Measurements from ENCODE around the gene CRLF2.
"Not testable (repeated sequence)": the region's sequence is repeated elsewhere in the genome, so short reads cannot be mapped to it uniquely, and the experiment has no call there.

CRLF2 gene

DNA sequence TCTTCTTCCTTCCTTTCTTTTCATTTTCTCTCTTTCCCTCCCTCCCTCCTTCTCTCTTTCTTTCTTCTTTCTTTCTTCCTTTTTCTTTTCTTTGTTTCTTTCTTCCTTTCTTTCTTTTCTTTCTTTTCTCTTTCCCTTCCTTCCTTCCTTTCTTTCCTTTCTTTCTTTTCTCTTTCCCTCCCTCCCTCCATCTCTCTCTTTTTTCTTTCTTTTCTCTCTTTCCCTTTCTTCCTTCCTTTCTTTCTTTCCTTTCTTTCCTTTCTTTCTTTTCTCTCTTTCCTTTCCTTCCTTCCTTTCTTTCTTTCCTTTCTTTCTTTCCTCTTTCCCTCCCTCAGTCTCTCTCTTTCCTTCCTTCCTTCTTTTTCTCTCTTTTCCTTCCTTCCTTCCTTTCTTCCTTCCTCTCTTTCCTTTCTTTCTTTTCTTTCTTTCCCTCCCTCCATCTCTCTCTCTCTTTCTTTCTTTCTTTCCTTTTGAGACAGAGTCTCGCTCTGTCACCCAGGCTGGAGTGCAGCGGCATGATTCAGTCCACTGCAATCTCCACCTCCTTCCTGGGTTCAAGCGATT, 44.4 kb downstream of the CRLF2 start:
- DNase-seq (ENCODE audit: low read depth in 2 of 2), result no peak

DNA sequence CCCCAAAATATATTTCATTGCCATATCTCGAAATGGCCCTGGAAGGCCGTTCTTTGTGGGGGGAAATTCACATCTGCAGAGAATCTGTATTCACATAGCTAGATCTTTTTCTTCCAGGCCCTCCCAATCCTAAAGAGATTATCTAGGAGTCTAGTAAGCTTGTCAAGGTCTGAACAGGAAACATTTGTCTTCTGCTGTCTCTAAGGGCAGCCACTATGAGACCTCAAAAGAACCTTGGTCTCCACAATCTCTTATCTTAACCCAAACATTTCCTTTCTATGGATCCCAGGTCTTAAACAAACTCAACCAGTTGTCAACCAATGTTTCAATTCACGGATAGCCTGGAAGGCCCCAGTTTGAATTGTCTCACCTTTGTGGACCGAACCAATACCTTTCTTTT, 45.0 kb downstream of the CRLF2 start:
- DNase-seq (ENCODE audit: low read depth in 2 of 2), result no peak

DNA sequence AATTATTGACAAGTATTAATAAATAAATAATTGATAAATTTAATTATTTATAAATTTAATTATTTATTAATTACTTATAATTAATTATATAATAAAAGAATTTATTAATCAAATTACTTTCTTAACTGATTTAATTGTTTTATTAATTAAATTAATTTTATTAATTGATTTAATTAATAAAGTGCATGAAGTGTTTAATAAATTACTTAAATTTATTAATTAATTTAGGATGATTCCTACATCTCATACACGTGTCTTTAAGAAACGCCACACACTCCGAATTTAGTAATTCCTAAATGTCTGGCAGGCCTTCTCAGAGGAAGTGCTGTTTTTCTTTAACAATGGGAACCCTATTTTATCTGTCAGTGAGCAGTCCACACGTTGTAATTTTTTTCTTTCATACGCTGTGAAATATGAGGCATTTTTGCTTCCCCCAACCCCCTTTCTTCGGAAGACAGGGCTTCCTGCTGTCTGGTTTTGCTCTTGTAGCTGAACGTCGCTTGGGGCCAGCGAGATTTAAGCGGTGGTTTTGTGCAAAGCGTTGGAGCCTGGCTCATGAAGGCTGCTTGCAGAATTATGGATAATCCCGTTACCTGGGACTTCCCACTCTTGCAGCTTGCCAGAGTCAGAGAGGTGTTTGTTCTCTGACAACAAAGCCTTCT, 46.8 kb downstream of the CRLF2 start:
- no peak for DNase-seq (ENCODE audit: low read depth in 2 of 2)

DNA sequence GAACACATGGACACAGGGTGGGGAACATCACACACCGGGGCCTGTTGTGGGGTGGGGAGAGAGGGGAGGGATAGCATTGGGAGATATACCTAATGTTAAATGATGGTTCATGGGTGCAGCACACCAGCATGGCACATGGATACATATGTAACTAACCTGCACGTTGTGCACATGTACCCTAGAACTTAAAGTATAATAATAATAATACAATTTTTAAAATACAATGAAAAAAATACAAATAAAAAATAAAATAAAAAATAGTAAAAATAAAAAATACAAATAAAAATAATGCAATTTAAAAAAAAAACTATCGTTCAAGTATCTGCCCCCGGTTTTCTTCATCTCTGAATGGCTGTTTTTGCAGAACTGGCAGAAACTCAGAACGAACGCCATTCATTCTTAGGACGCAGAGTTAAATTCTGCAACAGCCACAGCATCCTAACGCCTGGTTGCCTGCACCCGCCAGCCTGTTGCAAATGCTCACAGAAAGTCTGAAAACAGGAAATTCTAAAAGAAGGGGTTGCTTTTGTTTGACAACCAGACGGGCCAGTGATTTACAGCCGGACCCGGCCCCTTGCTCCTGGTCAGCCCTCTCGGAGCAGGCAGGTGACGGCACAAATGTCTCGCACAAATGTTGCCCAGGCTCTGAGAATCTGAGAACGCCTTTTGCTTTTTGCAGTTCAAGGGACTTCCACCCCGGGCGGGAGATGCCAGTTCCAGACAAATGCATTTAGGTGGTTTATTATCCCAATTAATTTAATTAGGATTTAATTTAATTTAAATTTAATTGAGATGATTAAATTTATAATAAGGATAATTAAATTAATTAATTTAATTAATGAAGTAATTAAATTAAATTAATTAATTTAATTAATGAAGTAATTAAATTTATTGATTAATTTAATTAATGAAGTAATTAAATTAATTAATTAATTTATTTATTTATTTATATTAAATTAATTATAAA, 47.8 kb downstream of the CRLF2 start:
- no peak for DNase-seq (ENCODE audit: low read depth in 2 of 2)

DNA sequence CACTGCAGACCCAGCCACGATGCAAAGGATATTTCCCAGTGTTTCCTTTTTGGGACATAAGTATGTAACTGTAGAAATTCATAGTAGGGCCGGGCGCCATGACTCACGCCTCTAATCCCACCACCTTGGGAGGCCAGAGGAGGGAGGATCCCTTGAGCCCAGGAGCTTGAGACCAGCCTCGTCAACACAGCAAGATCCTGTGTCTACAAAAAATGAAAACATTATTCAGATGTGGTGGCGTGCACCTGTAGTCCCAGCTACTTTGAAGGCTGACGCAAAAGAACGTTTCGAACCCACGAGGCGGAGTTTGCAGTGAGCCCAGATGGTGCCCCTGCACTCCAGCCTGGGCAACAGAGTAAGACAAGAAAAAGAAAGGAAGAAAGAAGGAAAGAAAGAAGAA, 49.2 kb downstream of the CRLF2 start:
- no peak for DNase-seq (ENCODE audit: low read depth in 2 of 2)

DNA sequence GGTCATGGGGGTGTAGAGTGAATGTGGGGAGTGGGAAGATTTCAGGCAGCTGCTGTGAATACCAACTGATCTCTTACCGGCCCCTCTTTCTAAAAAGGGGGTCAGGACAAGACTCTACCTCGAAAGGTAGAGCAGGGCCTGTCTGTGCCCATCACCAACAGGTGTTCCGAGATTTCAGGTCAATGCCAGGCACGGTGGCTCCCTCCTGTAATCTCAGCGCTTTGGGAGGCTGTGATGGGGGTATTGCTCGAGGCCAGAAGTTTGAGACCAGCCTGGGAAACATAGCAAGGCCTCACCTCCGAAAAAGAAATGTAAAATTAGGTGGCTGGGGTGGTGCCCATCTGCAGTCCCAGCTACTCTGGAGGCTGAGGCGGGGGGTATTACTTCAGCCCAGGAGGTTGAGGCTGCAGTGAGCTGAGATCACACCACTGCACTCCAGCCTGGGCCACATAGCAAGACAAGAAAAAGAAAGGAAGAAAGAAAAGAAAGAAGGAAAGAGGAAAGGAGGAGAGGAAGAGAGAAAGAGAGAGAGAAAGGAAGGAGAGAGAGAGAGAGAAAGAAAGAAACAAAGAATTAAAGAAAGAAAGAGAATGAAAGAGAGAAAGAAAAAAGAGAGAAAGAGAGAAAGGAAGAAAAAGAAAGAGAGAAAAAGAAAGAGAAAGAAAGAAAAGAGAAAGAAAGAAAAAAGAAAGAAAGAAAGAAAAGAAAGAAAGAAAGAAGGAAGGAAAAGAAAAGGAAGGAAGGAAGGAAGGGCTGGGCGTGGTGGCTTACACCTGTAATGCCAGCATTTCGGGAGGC, 50.1 kb downstream of the CRLF2 start:
- DNase-seq (ENCODE audit: low read depth in 2 of 2), result no peak

DNA sequence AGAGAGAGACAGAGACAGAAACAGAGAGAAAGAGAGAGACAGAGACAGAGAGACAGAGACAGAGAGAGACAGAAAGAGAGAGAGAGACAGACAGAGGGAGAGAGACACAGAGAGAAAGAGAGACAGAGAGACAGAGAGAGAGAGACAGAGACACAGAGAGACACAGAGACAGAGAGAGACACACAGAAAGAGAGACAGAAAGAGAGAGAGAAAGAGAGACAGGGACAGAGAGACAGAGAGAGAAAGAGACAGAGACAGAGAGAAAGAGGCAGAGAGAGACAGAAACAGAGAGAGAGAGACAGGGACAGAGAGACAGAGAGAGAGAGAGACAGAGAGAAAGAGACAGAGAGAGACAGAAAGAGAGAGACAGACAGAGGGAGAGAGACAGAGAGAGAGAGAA, 52.9 kb downstream of the CRLF2 start:
- no peak for DNase-seq (ENCODE audit: low read depth in 2 of 2)

DNA sequence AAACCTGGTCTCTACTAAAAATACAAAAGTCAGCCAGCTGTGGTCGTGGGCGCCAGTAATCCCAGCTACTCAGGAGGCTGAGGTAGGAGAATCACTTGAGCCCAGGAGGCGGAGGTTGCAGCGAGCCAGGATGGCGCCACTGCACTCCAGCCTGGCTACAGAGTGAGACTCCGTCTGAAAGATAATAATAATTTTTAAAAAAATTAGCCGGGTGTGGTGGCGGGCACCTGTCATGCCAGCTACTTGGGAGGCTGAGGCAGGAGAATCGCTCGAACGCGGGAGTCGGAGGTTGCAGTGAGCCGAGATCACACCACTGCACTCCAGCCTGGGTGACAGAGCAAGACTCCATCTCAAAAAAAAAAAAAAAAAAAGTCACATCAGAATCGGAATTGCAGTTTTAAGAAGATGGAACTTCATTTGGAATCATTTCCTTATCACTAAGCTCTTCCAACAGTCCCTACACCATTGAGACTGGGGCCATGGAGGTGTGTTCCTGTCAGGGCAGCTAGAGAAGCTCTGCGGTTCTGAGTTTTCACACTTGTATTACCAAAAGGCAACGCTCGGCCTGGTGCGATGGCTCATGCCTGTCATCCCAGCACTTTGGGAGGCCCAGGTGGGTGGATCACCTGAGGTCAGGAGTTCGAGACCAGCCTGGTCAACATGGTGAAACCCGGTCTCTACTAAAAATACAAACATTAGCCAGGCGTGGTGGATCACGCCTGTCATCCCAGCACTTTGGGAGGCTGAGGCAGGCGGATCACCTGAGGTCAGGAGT, 55.6 kb downstream of the CRLF2 start:
- DNase-seq (ENCODE audit: low read depth in 2 of 2), result not testable (repeated sequence)

DNA sequence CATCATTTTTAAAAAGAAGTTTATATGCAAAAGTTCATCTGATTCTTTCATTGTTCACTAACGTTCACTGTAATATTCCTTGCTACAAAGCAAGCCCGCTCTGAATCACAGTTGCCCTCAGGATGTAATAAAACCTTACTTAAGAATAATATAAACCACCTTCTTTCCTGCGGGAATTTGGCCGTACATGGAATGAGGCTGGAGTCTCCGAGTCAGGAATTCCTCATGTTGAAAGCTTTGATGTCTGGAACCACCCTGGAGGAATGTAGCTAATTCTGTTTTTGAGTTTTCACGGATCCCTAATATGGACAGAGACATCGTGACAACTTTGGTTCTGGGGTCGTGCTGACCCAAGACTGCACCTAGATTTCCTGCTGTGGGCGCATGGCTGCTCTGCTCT, 58.5 kb downstream of the CRLF2 start:
- DNase-seq (ENCODE audit: low read depth in 2 of 2), result no peak

DNA sequence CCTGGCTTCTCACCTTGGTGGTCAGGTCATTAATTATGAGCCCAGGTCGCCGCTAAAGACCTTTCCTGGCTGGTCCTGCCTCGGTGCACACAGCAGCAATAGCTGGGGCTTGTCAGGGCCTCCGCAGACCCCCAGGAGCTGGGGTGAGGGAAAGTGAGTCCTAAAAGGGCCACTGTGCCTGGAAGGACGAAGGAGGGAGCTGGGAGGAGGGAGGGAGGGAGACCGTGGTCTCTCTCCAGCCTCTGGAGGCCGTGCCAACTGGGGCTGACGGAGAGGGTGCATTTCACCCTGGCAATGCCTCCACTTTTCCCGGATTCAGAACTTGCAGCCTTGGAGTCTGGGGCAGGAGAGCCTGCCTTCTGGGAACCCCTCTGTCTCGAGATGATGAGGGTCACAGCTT, 60.4 kb downstream of the CRLF2 start:
- no peak for DNase-seq (ENCODE audit: low read depth in 2 of 2)

DNA sequence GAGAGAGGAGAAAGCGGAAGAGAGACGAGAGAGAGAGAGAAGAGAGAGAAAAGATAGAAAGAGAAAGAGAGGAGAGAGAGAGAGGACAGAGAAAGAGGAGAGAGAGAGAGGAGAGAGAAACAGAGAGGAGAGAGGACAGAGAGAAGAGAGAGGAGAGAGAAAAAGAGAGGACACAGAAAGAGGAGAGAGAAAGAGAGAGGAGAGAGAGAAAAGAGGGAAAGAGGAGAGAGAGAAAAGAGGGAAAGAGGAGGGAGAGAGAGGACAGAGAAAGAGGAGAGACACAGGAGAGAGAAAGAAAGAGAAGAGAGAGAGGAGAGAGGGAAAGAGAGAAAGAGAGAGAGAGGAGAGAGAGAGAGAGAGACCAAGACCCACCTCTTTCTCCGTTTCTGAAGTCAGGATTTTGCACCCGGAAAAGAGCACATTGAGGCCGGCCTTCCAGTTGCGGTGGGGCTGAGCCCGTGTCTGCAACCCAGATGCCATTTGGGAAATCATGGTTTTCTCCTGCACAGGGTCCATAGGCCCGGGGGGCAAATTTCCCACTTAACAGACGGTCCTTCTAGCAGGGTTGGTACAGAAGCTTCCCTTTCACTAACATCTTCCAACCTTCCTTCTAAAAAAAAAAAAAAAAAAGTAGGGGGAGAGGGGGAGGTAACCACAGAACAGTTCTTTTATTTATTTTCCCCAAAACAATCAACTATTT, 60.9 kb downstream of the CRLF2 start:
- no peak for DNase-seq (ENCODE audit: low read depth in 2 of 2)

DNA sequence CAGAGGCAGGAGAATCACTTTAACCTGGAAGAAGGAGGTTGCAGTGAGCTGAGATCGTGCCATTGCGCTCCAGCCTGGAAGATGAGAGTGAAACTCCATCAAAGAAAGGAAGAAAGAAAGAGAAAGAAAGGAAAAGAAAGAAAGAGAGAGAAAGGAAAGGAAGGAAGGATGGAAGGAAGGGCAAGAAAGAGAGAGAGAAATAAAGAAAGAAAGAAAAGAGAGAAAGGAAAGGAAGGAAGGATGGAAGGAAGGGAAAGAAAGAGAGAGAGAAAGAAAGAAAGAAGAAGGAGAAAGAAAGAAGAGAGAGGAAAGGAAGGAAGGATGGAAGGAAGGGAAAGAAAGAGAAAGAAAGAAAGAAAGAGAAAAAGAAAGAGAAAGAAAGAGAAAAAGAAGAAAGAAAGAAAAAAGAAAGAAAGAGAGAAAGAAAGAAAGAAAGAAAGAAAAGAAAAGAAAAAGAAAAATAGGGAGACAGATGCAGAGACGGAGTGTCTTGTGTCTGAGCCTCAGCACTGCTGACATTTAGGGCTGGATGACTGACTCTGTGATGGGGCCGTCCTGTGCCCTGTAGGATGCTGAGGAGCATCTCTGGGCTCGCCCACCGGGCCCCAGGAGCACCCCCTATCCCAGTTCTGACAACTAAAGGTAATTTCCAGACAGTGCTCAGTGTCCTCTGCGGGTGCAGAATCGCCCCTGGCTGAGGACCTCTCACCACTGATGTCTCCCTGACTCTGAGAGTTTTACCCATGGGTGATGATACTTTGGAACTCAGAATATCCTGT, 61.7 kb downstream of the CRLF2 start:
- DNase-seq (ENCODE audit: low read depth in 2 of 2), result no peak

DNA sequence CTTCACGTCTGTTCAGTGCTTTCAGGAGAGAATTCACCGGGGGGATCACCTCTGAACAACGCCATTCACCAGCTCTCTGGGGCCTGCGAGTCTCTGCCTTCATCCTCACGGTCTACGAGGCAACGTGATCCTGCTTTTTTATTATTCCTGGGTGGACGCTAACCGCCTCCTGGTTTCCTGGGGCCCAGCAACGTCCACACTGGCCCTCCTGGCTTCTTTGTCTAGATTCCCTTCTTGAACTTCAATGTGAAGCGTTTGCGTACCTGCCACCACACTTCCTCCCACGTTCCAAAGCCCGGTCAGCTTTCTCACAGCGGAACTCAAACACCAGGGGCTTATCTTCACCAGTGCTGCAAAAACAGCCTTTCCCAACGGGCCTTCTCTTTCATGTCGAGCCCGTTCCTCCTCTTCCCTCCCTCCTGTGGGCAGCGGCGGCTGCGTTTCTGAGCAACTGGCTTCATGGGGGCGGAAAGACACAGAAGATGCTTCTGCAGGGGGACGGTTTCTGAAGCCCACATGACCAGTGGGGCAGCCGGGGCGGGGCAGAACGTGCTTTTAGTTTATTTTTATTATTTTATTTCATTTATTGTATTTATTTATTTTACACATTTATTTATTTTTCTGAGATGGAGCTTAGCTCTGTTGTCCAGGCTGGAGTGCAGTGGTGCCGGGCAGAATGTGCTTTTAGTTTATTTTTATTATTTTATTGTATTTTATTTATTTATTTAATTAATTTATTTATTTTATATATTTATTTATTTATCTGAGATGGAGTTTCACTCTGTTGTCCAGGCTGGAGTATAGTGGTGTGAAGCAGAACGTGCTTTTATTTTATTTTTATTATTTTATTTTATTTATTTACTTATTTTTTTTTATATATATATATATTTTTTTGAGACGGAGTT, 64.6 kb downstream of the CRLF2 start:
- DNase-seq (ENCODE audit: low read depth in 2 of 2), result no peak

DNA sequence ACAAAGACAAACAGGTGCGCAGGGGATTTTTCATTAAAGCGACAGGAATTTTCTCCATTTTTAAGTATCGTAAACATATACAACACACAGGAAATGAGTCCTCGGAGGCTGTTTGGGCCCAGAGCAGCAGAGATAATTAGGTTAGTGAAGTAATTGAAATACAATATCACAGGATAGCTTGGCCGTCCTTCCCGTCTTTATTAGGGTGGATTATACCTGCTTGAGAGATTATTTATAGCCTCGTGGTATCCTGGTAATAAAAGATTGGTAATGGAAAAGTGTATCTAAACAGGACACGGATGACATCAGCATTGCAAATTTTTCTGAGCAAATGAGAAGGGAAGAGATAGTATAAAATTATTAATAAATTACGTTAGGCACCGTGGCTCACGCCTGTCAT, 68.2 kb downstream of the CRLF2 start:
- no peak for DNase-seq (ENCODE audit: low read depth in 2 of 2)
